NCI-H146 treated with DMSO at 0.1 percent for 48 hours (cell line): Measurements from ENCODE around the gene ATP1A4.
"Not testable (repeated sequence)": the region's sequence is repeated elsewhere in the genome, so short reads cannot be mapped to it uniquely, and the experiment has no call there.

Source experiments
- DNase-seq: peaks from one replicate; lab custom pipeline; 2025; ENCODE audit not compliant: unreplicated experiment; lab: John Stamatoyannopoulos, UW

Gene ATP1A4

DNA sequence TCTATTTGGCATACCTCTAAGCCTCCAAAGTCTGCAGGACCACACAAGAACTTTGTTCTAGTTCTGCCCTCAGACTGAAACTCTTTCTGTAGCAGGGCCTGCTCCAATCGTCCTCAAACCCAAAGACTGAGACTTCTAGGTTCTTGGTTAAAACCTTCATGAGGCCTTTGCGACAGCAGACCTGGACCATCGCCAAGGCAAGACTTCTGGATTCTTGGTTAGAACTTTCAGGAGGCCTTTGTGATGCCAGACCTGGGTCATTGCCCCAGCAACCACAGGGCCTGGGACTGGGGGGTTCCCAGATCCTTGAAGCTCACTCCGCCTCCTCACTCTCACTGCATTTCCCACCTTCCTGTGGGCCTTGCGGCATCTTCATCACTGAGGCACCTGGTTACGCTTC, at the start of gene ATP1A4:
ATP1A4 (plus strand) TSS at position 301 of the 400 bp plus-strand sequence. CDS start 438 bp downstream, outside the sequence.
- no peak for DNase-seq

DNA sequence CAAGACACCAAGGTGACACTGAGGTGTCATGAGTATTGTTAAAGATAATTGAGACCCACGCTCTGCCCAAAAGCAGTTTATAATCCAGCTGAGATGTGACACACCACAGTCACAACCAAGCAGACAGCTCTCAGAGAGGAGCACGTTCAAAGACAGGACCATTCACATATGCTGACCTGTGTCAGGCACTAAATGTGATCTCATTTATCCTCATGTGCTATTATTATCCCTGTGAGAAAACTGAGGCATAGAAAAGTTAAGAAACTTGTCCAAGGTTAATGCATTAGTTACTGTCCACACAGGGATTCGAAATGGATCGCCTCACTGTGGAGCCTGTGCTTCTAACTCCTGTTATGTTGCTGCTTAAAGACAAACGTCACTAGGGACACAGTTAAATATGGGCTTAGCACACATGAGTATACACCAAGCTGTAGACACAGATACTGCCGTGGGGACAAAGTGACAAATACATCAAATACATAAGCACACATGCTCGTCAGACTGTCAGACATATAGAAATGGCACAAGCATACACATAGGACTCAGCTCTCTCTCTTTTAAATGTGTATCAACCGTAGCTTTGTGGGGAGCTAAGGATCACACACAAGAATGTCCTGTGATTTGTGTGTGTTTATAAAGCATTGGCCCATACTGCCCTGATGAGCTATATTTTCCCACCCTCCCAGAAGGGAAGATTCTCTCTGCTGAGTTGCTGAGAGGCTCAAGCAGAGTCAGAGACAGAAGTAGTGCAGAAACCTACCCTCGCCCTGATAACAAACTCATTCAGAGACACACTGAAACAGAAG, 49.5 kb upstream of the ATP1A4 start:
- DNase-seq, result no peak

GRCh38 chr1:160103658-160104408, 47.6 kb upstream of the ATP1A4 start:
- DNase-seq, result no peak

GRCh38 chr1:160104486-160104885, 46.9 kb upstream of the ATP1A4 start:
- DNase-seq, result no peak

- no peak for DNase-seq
Measured at GRCh38 chr1:160105155-160105554, 46.2 kb upstream of the ATP1A4 start.

DNA sequence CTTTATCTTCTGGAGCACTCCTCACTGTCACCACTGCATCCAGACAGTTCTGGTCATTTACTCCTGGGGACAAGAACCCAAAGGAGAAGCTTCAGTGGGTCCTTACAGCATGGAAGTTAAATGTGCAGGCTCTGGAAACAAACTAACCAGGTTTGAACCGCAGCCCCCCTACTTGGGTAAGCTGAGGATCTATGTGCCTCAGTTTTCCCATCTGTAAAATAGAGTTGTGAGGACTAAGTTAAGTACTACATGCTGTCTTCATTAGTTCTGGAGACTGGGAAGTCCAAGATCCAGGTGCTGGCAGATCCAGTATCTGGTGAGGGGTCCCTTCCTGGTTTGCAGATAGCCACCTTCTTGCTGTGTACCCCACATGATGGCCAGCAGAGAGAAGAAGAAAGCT, 43.9 kb upstream of the ATP1A4 start:
- DNase-seq, result no peak

GRCh38 chr1:160108888-160109662, 42.3 kb upstream of the ATP1A4 start:
- no peak for DNase-seq

GRCh38 chr1:160109686-160110085, 41.7 kb upstream of the ATP1A4 start:
- DNase-seq, result no peak

- DNase-seq, result not testable (repeated sequence)
Measured at GRCh38 chr1:160111462-160111861, 39.9 kb upstream of the ATP1A4 start.

GRCh38 chr1:160112357-160112756, 39.0 kb upstream of the ATP1A4 start:
- DNase-seq, result no peak

- DNase-seq, result no peak
Measured at GRCh38 chr1:160113407-160113806, 38.0 kb upstream of the ATP1A4 start.

DNA sequence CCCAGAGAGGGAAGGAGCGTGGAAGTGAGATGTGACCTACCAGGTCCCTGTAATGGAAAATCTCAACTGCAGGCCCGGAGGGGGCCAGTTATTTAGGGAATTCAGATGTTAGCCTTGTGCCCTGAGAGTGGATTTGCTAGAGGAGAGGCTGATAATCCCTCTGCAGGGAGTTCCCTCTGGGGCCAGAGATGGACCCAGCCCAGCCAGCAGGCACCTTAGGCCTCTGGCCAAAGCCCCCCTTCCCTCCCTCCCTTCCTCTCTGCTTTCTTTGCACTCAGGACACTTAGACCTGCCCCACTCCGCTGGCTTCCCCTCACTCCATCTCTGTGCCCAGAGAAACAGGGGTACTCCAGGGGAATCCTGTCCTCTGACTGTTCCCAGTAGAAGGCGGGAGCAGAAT, 37.3 kb upstream of the ATP1A4 start:
- no peak for DNase-seq

GRCh38 chr1:160115545-160116282, 35.7 kb upstream of the ATP1A4 start, which contains the start of gene ATP1A2:
Gene ATP1A2 (plus strand): TSS chr1:160115759. CDS start chr1:160115862, 103 bp downstream.
- no peak for DNase-seq

DNA sequence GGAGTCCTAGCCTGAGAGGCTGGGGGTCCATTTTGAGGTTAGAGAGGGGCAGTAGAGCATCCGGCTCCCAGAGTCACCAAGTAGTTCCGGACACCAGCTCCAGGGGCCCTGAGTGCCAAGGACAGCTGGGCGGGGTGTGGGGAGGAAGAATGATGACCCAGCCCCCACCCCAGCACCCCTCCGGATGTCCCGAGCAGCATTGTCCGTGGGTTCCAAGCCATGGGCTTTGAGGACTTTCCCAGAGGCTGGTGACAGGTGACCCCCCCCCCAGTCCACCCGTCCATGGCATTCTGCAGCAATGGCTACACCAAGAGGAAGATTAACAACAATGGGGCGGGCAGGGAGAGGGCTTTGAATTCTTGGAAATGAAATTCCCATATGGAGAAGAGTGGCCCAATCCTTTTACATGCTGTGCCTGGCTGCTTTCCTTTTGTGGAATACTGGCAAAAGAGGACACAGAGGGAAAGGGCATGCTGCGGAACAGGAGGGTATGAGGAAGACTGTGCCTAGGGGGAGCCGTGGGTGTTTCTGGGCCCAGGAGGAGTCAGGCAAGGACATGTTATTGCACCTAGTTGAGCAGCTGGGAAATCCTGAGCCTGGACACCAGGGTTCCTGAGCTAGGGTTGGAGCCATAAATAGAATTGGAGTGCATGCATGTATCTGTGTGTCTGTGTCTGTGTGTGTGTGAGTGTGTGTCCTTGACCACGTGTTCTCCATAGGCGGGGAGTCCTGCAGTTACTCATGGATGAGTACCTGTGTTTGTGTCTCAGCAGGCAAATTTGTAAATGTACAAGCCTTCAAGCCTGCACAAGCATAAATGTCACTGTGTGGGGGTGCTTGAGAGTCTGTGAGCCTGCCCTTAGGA, 34.9 kb upstream of the ATP1A4 start:
- DNase-seq, result no peak

- DNase-seq, result no peak
Measured at GRCh38 chr1:160117300-160117699, 34.1 kb upstream of the ATP1A4 start.

DNA sequence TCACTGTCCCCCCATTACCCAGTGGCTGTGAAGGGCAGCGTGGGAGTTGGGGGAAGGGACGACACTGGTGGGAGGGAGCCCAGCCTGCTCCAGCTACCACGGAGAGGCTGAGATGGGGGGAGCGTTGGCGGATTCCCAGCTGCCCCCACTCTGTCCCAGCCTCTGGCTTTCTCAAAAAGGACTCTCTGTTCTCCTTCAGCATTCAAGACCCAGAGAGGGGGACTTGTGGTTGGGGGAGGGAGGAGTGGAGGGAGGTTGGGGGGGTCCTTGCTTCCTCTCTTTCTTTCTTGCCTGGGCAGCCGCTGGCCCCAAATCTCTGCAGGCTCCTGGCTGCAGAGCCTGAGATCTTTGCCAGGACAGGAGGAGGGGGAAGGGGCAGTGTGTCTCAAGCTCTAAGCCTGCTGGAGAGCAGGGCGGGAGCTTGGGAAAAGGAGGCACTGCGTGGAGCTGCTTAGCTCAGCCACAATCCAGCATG, 33.7 kb upstream of the ATP1A4 start:
- no peak for DNase-seq

- no peak for DNase-seq
Measured at GRCh38 chr1:160118928-160119327, 32.5 kb upstream of the ATP1A4 start.

DNA sequence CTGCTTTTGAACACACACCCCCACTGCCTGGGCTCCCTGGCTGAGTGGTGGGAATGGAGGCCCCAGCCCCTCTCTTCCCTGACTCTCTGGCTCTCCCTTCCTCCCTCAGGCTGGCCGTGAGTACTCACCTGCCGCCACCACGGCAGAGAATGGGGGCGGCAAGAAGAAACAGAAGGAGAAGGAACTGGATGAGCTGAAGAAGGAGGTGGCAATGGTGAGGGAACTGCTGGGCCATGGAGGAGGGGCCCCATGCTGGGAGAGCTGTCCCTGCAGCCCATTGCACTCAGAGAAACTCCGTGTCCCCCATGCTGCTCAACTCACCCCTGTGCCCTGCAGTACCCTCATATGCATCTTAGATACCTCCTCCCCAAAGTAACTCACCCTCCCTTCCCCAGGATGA, 30.6 kb upstream of the ATP1A4 start:
- no peak for DNase-seq

- no peak for DNase-seq
Measured at GRCh38 chr1:160121388-160121787, 30.0 kb upstream of the ATP1A4 start.
